H9 (cell line): ENCODE results near the gene MRPL51. TPM values are rescaled to one million over a fixed set of nuclear protein-coding genes. Genes with fewer than 3 reads are reported as not detected.

Source experiments
- DNase-seq: peaks from one replicate; pipeline ENCODE4 v3.0.0-alpha.2; 2017
- H2AFZ ChIP-seq: one replicate; pipeline ENCODE4 v1.6.1; 2013; ENCODE audit warnings: mild to moderate bottlenecking, low read length, control low read depth, moderate library complexity
- H2AK5ac ChIP-seq: 2 replicates; pipeline ENCODE4 v1.6.1; 2013; ENCODE audit warnings: low read length, control low read depth, mixed read lengths; ENCODE audit not compliant: insufficient read length
- H2BK120ac ChIP-seq: one replicate; pipeline ENCODE4 v1.6.1; 2013; ENCODE audit warnings: low read depth, mild to moderate bottlenecking, low read length, control low read depth, inconsistent platforms; ENCODE audit not compliant: poor library complexity, severe bottlenecking
- H2BK12ac ChIP-seq: 2 replicates; pipeline ENCODE4 v1.6.1; 2013; ENCODE audit warnings: low read length, control low read depth, mixed read lengths, low read depth; ENCODE audit not compliant: insufficient read length
- H2BK15ac ChIP-seq: 2 replicates; pipeline ENCODE4 v1.6.1; 2013; ENCODE audit warnings: low read depth, low read length, control low read depth
- H2BK20ac ChIP-seq: one replicate; pipeline ENCODE4 v1.6.1; 2013; ENCODE audit warnings: low read depth, mild to moderate bottlenecking, low read length, control low read depth, inconsistent platforms; ENCODE audit not compliant: poor library complexity, severe bottlenecking
- H2BK5ac ChIP-seq: 2 replicates; pipeline ENCODE4 v1.6.1; 2013; ENCODE audit warnings: low read length, control low read depth, mixed read lengths; ENCODE audit not compliant: insufficient read length
- H3K14ac ChIP-seq: 2 replicates; pipeline ENCODE4 v1.6.1; 2013; ENCODE audit warnings: low read length, control low read depth; ENCODE audit not compliant: insufficient read depth
- H3K18ac ChIP-seq: 2 replicates; pipeline ENCODE4 v1.6.1; 2013; ENCODE audit warnings: low read depth, mild to moderate bottlenecking, mixed read lengths, low read length, control low read depth; ENCODE audit not compliant: insufficient read length
- H3K23ac ChIP-seq: 2 replicates; pipeline ENCODE4 v1.6.1; 2013; ENCODE audit warnings: low read length, control low read depth, mixed read lengths, low read depth; ENCODE audit not compliant: insufficient read length
- H3K23me2 ChIP-seq: 2 replicates; pipeline ENCODE4 v1.6.1; 2013; ENCODE audit warnings: low read depth, mild to moderate bottlenecking, mixed read lengths, low read length, control low read depth; ENCODE audit not compliant: insufficient read length, poor library complexity, severe bottlenecking
- H3K27ac ChIP-seq: 2 replicates; pipeline ENCODE4 v1.5.1; 2013; ENCODE audit warnings: low read length, control low read depth, mixed read lengths, low read depth; ENCODE audit not compliant: insufficient read length
- H3K27me3 ChIP-seq: 2 replicates; pipeline ENCODE4 v1.6.1; 2013; ENCODE audit warnings: low read length, control low read depth, inconsistent platforms; ENCODE audit not compliant: insufficient read depth
- H3K4ac ChIP-seq: 2 replicates; pipeline ENCODE4 v1.6.1; 2013; ENCODE audit warnings: low read depth, mild to moderate bottlenecking, control low read depth, inconsistent platforms, low read length, moderate library complexity
- H3K4me1 ChIP-seq: 2 replicates; pipeline ENCODE4 v1.6.1; 2013; ENCODE audit warnings: low read length, control low read depth, inconsistent platforms; ENCODE audit not compliant: insufficient read depth
- H3K4me2 ChIP-seq: 2 replicates; pipeline ENCODE4 v1.6.1; 2013; ENCODE audit warnings: low read length, control low read depth, mixed read lengths; ENCODE audit not compliant: insufficient read length, insufficient read depth
- H3K56ac ChIP-seq: 2 replicates; pipeline ENCODE4 v1.6.1; 2013; ENCODE audit warnings: low read depth, mild to moderate bottlenecking, mixed read lengths, low read length, control low read depth; ENCODE audit not compliant: insufficient read length
- H3K79me1 ChIP-seq: 2 replicates; pipeline ENCODE4 v1.6.1; 2013; ENCODE audit warnings: low read depth, mild to moderate bottlenecking, moderate library complexity, low read length, control low read depth, inconsistent platforms; ENCODE audit not compliant: insufficient read depth, poor library complexity, severe bottlenecking
- H3K79me2 ChIP-seq: 2 replicates; pipeline ENCODE4 v1.6.1; 2013; ENCODE audit warnings: low read length, control low read depth, inconsistent platforms; ENCODE audit not compliant: insufficient read depth
- H3K9ac ChIP-seq: 2 replicates; pipeline ENCODE4 v1.6.1; 2013; ENCODE audit warnings: low read length, control low read depth, mixed read lengths; ENCODE audit not compliant: insufficient read length; ENCODE audit errors: extremely low read depth
- H3K9me3 ChIP-seq: one replicate; pipeline ENCODE4 v1.6.1; 2013; ENCODE audit warnings: low read depth, low read length, inconsistent platforms; ENCODE audit not compliant: control insufficient read depth
- H3T11ph ChIP-seq: one replicate; pipeline ENCODE4 v1.6.1; 2013; ENCODE audit warnings: mild to moderate bottlenecking, low read length, control low read depth, inconsistent platforms
- H4K20me1 ChIP-seq: one replicate; pipeline ENCODE4 v1.6.1; 2013; ENCODE audit not compliant: control insufficient read depth, insufficient read length, insufficient read depth
- H4K5ac ChIP-seq: 2 replicates; pipeline ENCODE4 v1.6.1; 2013; ENCODE audit warnings: low read depth, mild to moderate bottlenecking, mixed read lengths, low read length, control low read depth; ENCODE audit not compliant: insufficient read length
- H4K8ac ChIP-seq: replicated peaks from 2 replicates; pipeline ENCODE4 v1.6.1; 2013; ENCODE audit warnings: low read length, control low read depth, mixed read lengths, low read depth; ENCODE audit not compliant: insufficient read length
- H4K91ac ChIP-seq: 2 replicates; pipeline ENCODE4 v1.6.1; 2013; ENCODE audit warnings: low read depth, mild to moderate bottlenecking, moderate library complexity, mixed read lengths, low read length, control low read depth; ENCODE audit not compliant: insufficient read length
- H3K27ac Mint-ChIP-seq, 3 experiments: 2 replicates in 2 of 3; 3 replicates in 1 of 3; pipeline ENCODE4 v1.8.0; 2020 to 2021; ENCODE audit warnings: mixed read lengths in 3 of 3, mild to moderate bottlenecking in 1 of 3, moderate library complexity in 1 of 3
- H3K27me3 Mint-ChIP-seq: 2 replicates; pipeline ENCODE4 v1.8.0; 2021; ENCODE audit warnings: low read depth, mild to moderate bottlenecking, moderate library complexity, mixed read lengths
- H3K36me3 Mint-ChIP-seq, 3 experiments: 2 replicates in 2 of 3; 3 replicates in 1 of 3; pipeline ENCODE4 v1.8.0; 2020 to 2021; ENCODE audit warnings: low read depth in 3 of 3, mixed read lengths in 3 of 3; ENCODE audit not compliant: insufficient read depth in 1 of 3
- H3K4me1 Mint-ChIP-seq, 2 experiments: 2 replicates each; pipeline ENCODE4 v1.8.0; 2020; ENCODE audit warnings: mixed read lengths in 2 of 2
- H3K4me3 Mint-ChIP-seq, 2 experiments: 2 replicates in 1 of 2; 3 replicates in 1 of 2; pipeline ENCODE4 v1.8.0; 2020 to 2021; ENCODE audit warnings: mild to moderate bottlenecking in 2 of 2, mixed read lengths in 2 of 2, moderate library complexity in 1 of 2
- H3K9me3 Mint-ChIP-seq, 2 experiments: 2 replicates in 1 of 2; 3 replicates in 1 of 2; pipeline ENCODE4 v1.8.0; 2020; ENCODE audit warnings: mild to moderate bottlenecking in 2 of 2, mixed read lengths in 2 of 2, moderate library complexity in 1 of 2
- CTCF ChIP-seq: fragments of 200-600 bp; sonication (generic); conservative IDR thresholded peaks from 3 replicates; pipeline ENCODE4 v1.8.0; 2021; ENCODE audit warnings: antibody characterized with exemption, mild to moderate bottlenecking
- WGBS: extraction: QIAGEN DNeasy Blood & Tissue Kit; methylation state at CpG from one replicate; pipeline ENCODE4 v1.1.7; 2013; ENCODE audit warnings: missing lambda C conversion rate, low lambda C conversion rate, mixed read lengths; ENCODE audit not compliant: insufficient read length; ENCODE audit errors: extremely low coverage; 5-methylcytosine and 5-hydroxymethylcytosine counted together
- total RNA-seq: library from RNA; stranded (reverse); gene quantifications from 2 replicates; pipeline ENCODE4 v1.2.1, GENCODE V29; 2021

The MRPL51 gene
- total RNA-seq, 1 experiment from 2014 or later = 329 TPM

- H3T11ph ChIP-seq = no peak overlapping the region
- no peak overlapping the region for H4K91ac ChIP-seq
- H3K18ac ChIP-seq = no peak overlapping the region
- no peak overlapping the region for H3K27ac ChIP-seq
- 0 out of 2 replicates have a peak overlapping the region, but pooled peaks have one; percentile 11 for H3K14ac ChIP-seq
- H2BK20ac ChIP-seq = no peak overlapping the region
- TF ChIP-seq CTCF = no peak
- no peak overlapping the region for H2BK12ac ChIP-seq
- no peak overlapping the region for H2AK5ac ChIP-seq
- no peaks in the 10 kb centered on the region for H3K79me1 ChIP-seq
- H3K9ac ChIP-seq = no peak overlapping the region
- H2BK15ac ChIP-seq = no peak overlapping the region
- H3K9me3 ChIP-seq = no peaks in the 10 kb centered on the region
- H2BK120ac ChIP-seq = no peak overlapping the region
- Mint-ChIP-seq H3K4me1 (peaks cover 39% of the 10 kb centered on the region in 2 experiments), H3K36me3 (peaks cover 5 to 9% (median 6%) of the 10 kb centered on the region in 3 experiments; a peak in 6 of 7 replicates), H3K27me3 (no peaks in the 10 kb centered on the region; the same call in none of the 2 replicates), H3K9me3 (no peaks in the 10 kb centered on the region), H3K27ac (peak overlapping the region in 2 of 3 experiments; percentile 67 to 95; a peak in 4 of 7 replicates), H3K4me3 (peak overlapping the region in 1 of 2 experiments; percentile 37; a peak in 1 of 5 replicates)
- no peaks in the 10 kb centered on the region for H3K79me2 ChIP-seq
- H2BK5ac ChIP-seq = no peak overlapping the region
- no peak overlapping the region for H3K4me2 ChIP-seq
- no peak overlapping the region for H3K23ac ChIP-seq
- WGBS = no CpG with 5 or more reads among the region's 17 CpGs
- no peak overlapping the region for H2AFZ ChIP-seq
- no peak for DNase-seq
- H3K23me2 ChIP-seq = peaks cover 3% of the 10 kb centered on the region
- no peak overlapping the region for H4K8ac ChIP-seq
- no peak overlapping the region for H4K5ac ChIP-seq
- H3K4me1 ChIP-seq = peaks cover 11% of the 10 kb centered on the region; the same call in 1 of the 2 replicates
- H3K27me3 ChIP-seq = no peaks in the 10 kb centered on the region
- H3K56ac ChIP-seq = no peak overlapping the region
- H4K20me1 ChIP-seq = no peaks in the 10 kb centered on the region
- H3K4ac ChIP-seq = no peak overlapping the region
Measured at GRCh38 chr12:6452944-6453630, 40.0 kb downstream of the MRPL51 start.
